ENCODE results near the gene RIC3. TPM values are rescaled to one million over a fixed set of nuclear protein-coding genes. Genes with fewer than 3 reads are reported as not detected.

Gene RIC3
- total and polyA plus RNA-seq, 2 donors (not counting 1 experiment from before 2014, with no cell fraction given) = not detected

DNA sequence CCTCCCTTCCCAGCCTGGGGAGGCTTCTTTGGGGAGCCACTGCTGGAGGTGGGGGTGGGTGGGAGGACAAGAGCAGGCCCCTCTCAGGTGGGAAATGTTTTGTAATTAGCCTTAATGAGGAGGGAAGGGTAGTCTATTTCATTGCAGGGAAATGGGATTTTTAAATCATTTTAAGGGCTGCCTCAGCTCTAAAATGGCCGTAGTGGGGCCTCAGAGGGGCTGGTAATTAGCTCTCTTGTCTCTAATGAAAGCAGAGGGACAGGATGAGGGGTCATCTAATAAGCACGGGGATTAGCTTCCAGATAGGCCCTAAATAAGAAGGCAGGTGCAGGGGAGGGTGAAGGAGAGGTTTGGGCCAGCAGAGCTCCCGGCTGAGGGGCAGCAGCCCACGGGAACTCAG, 48.3 kb upstream of the RIC3 start:
- Histone ChIP-seq H3K4me2 (ENCODE audit: extremely low read depth, insufficient read depth, low read length) (no peak overlapping the region), H3K79me2 (ENCODE audit: control insufficient read depth, insufficient read depth, low read length) (no peaks in the 10 kb centered on the region), H3K4me1 (ENCODE audit: control insufficient read depth, extremely low read depth, insufficient read depth, low read length) (no peaks in the 10 kb centered on the region), H3K36me3 (ENCODE audit: control insufficient read depth, insufficient read depth, low read length) (no peaks in the 10 kb centered on the region), H3K27ac (ENCODE audit: insufficient read depth, low read length) (no peak overlapping the region), H4K20me1 (ENCODE audit: control insufficient read depth, extremely low read depth, insufficient read depth, low read length) (no peaks in the 10 kb centered on the region), H3K9ac (ENCODE audit: insufficient read depth, low read length) (no peak overlapping the region), H2AFZ (ENCODE audit: low read length) (no peak overlapping the region), H3K4me3 (replicated peaks in 1 of 4; ENCODE audit: control extremely low read depth in 1 of 4, insufficient read depth in 1 of 4, low read depth in 3 of 4, low read length in 4 of 4) (no peak overlapping the region), H3K9me3 (ENCODE audit: control insufficient read depth, insufficient read depth, low read depth, low read length) (no peaks in the 10 kb centered on the region), H3K27me3 (ENCODE audit: control insufficient read depth, insufficient read depth, low read length) (no peaks in the 10 kb centered on the region)
- DNase-seq (ENCODE audit: low read depth in 2 of 2) = no peak
- TF ChIP-seq CTCF (conservative IDR thresholded peaks at IDR 0.05 in 1 of 2, IDR thresholded peaks at IDR 0.05 in 1 of 2; ENCODE audit: low read depth in 1 of 2, low read length in 2 of 2) (no peak), EZH2 (IDR thresholded peaks at IDR 0.05; ENCODE audit: low read length, missing control alignments) (no peak)

DNA sequence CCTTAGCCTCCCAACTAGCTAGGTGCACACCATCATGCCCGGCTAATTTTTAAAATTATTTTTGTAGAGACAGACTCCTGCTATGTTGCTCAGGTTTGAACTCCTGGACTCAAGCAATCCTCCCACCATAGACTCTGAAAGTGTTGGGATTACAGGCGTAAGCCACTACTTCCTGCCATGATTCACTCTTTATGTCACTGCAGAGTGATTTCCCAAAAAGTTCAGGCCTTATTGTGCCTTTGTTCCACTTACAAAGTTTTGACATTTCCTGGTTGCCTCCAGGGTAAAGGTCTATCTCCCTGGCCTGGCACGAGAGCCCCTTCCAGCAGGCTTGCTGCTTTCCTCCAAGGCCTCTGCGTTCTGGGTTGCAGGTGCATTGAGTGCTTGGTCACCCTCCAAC, 44.6 kb upstream of the RIC3 start:
- TF ChIP-seq CTCF (conservative IDR thresholded peaks at IDR 0.05 in 1 of 2, IDR thresholded peaks at IDR 0.05 in 1 of 2; ENCODE audit: low read depth in 1 of 2, low read length in 2 of 2) (no peak), EZH2 (IDR thresholded peaks at IDR 0.05; ENCODE audit: low read length, missing control alignments) (no peak)
- no peak overlapping the region for H3K4me3 ChIP-seq (replicated peaks in 1 of 4; ENCODE audit: control extremely low read depth in 1 of 4, insufficient read depth in 1 of 4, low read depth in 3 of 4, low read length in 4 of 4)
- H3K4me1 ChIP-seq (ENCODE audit: control insufficient read depth, extremely low read depth, insufficient read depth, low read length) = no peaks in the 10 kb centered on the region
- no peaks in the 10 kb centered on the region for H3K36me3 ChIP-seq (ENCODE audit: control insufficient read depth, insufficient read depth, low read length)
- no peak overlapping the region for H2AFZ ChIP-seq (ENCODE audit: low read length)
- H3K4me2 ChIP-seq (ENCODE audit: extremely low read depth, insufficient read depth, low read length) = no peak overlapping the region
- H3K9ac ChIP-seq (ENCODE audit: insufficient read depth, low read length) = no peak overlapping the region
- DNase-seq (ENCODE audit: low read depth in 2 of 2) = no peak
- no peaks in the 10 kb centered on the region for H3K79me2 ChIP-seq (ENCODE audit: control insufficient read depth, insufficient read depth, low read length)
- no peaks in the 10 kb centered on the region for H4K20me1 ChIP-seq (ENCODE audit: control insufficient read depth, extremely low read depth, insufficient read depth, low read length)
- no peak overlapping the region for H3K27ac ChIP-seq (ENCODE audit: insufficient read depth, low read length)
- no peaks in the 10 kb centered on the region for H3K27me3 ChIP-seq (ENCODE audit: control insufficient read depth, insufficient read depth, low read length)
- no peaks in the 10 kb centered on the region for H3K9me3 ChIP-seq (ENCODE audit: control insufficient read depth, insufficient read depth, low read depth, low read length)

DNA sequence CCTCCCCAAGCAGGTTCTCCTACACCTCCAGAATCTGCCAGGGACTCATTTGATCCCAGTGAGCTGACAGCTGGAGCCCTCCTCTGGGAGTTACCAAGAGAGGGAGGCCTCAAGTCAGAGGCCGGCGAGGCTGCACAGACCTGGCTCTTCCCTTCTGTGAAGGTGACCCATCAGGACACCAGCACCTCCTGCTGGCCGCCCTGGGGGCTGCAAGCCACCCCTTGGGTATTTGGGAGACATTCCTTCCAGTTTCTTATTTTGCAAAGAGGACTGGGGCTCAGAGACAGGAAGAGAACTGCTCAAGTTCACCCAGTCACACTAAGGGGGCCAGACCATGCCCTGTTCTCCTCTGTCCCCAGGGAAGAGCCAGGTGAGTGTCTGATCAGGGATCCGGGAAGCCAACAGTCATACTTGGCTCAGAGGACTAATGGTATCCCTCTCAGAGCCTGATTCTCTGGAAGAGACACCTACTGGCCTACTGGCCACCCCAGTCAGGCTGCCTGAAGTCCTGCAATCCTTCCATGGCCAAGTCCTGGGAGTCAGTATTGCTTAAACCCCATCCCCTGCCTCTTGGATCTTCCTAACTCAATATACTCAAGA, 40.5 kb upstream of the RIC3 start:
- Histone ChIP-seq H3K9me3 (ENCODE audit: control insufficient read depth, insufficient read depth, low read depth, low read length) (no peaks in the 10 kb centered on the region), H3K4me2 (ENCODE audit: extremely low read depth, insufficient read depth, low read length) (no peak overlapping the region), H3K27ac (ENCODE audit: insufficient read depth, low read length) (no peak overlapping the region), H3K4me3 (replicated peaks in 1 of 4; ENCODE audit: control extremely low read depth in 1 of 4, insufficient read depth in 1 of 4, low read depth in 3 of 4, low read length in 4 of 4) (no peak overlapping the region), H3K36me3 (ENCODE audit: control insufficient read depth, insufficient read depth, low read length) (no peaks in the 10 kb centered on the region), H3K79me2 (ENCODE audit: control insufficient read depth, insufficient read depth, low read length) (no peaks in the 10 kb centered on the region), H2AFZ (ENCODE audit: low read length) (no peak overlapping the region), H3K4me1 (ENCODE audit: control insufficient read depth, extremely low read depth, insufficient read depth, low read length) (no peaks in the 10 kb centered on the region), H3K9ac (ENCODE audit: insufficient read depth, low read length) (no peak overlapping the region), H4K20me1 (ENCODE audit: control insufficient read depth, extremely low read depth, insufficient read depth, low read length) (no peaks in the 10 kb centered on the region), H3K27me3 (ENCODE audit: control insufficient read depth, insufficient read depth, low read length) (peaks cover 3% of the 10 kb centered on the region)
- no peak for DNase-seq (ENCODE audit: low read depth in 2 of 2)
- TF ChIP-seq CTCF (conservative IDR thresholded peaks at IDR 0.05 in 1 of 2, IDR thresholded peaks at IDR 0.05 in 1 of 2; ENCODE audit: low read depth in 1 of 2, low read length in 2 of 2) (peak; percentile 15 to 30), EZH2 (IDR thresholded peaks at IDR 0.05; ENCODE audit: low read length, missing control alignments) (no peak)
